Measurements from ENCODE around the gene CAMK2N1. TPM values are rescaled to one million over a fixed set of nuclear protein-coding genes. Genes with fewer than 3 reads are reported as not detected.

Gene CAMK2N1
- total and polyA plus RNA-seq, 2 of the 13 experiments (the other 11 are each of a cell fraction or from before 2014, with no cell fraction given), result 38.0 to 38.6 TPM

DNA sequence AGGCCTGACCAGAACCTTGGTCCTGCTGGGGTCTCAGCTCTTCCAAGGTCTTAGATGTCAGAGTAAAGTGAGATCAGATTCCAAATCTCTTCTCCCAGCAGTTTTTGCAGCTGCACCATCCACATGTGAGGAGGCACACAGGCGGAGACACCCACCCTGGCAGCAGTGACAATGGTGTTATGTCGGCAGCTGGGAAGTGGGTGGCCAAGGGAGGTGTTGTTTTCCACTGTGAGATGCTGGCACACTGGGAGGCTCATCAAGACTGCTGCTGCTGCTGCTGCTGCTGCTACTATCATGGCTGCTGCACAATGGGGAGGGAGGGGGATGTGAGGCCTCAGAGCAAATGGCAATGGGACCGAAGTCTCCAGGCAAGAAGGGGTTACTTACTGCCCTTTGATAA lies 23.6 kb downstream of the CAMK2N1 start (continued):
- TF ChIP-seq NFAT5 (CRISPR knock-in tag; IDR thresholded peaks at IDR 0.05) (no peak), MBNL3 (CRISPR knock-in tag; conservative IDR thresholded peaks at IDR 0.05) (no peak), KDM6A (CRISPR knock-in tag; IDR thresholded peaks at IDR 0.05; ENCODE audit: low read depth) (no peak), HNF4A (CRISPR knock-in tag; IDR thresholded peaks at IDR 0.05) (no peak)

DNA sequence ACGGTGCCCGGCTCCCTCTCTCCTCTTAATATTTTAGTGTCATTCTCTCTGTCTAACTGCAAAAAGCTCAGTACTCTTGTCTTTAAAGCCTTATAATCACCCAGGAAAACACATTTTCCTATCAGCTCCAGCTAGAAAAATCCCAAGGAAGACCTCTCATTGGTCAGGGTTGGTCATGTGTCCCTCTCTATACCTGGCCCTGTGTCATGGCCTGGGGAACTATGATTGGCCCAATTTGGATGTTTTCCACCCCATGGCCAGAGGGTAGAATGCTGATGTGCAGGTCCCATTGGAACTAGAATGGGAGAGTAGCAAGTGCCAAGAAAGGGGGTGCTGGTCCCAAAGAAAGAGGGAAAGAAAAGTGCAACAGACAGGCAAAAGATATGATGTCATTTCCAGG lies 27.3 kb downstream of the CAMK2N1 start:
- ATAC-seq, result no peak
- DNase-seq (ENCODE audit: low spot score), result no peak
- H3K36me3 ChIP-seq (replicated peaks in 1 of 2; ENCODE audit: control insufficient read depth in 1 of 2, insufficient read depth in 2 of 2, low read length in 2 of 2), result no peaks in the 10 kb centered on the region
- no peak overlapping the region for H2AFZ ChIP-seq (ENCODE audit: low read length)
- H3K9me3 ChIP-seq (ENCODE audit: low read length), result no peaks in the 10 kb centered on the region
- H3K79me2 ChIP-seq (ENCODE audit: insufficient read depth, low read length), result no peaks in the 10 kb centered on the region
- no TSS peak for BruUV-seq (replicated peaks)
- in situ Hi-C loops (cut with HindIII; ENCODE audit: extremely low pct_ligation_motif_present, low pct_unique_long_range_greater_than_20kb), result no loop called here
- WGBS (ENCODE audit: low lambda C conversion rate), result 98% methylated on average over 2 of the region's 2 CpGs
- H3K27me3 ChIP-seq (ENCODE audit: control insufficient read depth in 1 of 2, insufficient read depth in 2 of 2, low read length in 2 of 2), result no peaks in the 10 kb centered on the region
- no peak for FAIRE-seq
- intact Hi-C loops (cut with micrococcal nuclease; ENCODE audit: unreplicated experiment), result no loop called here
- H3K4me3 ChIP-seq (replicated peaks in 1 of 3; ENCODE audit: insufficient read depth in 1 of 3, low read depth in 2 of 3, low read length in 3 of 3), result no peak overlapping the region
- no peaks in the 10 kb centered on the region for H3K4me1 ChIP-seq (ENCODE audit: insufficient read depth, low read length)
- H3K27ac ChIP-seq (ENCODE audit: extremely low read length, insufficient read depth, low read length), result no peak overlapping the region
- H3K4me2 ChIP-seq (ENCODE audit: low read depth, low read length), result no peak overlapping the region
- POLR2A ChIA-PET, result no interaction called here
- H4K20me1 ChIP-seq (ENCODE audit: insufficient read depth, low read length), result no peaks in the 10 kb centered on the region
- no peak overlapping the region for H3K9ac ChIP-seq (ENCODE audit: insufficient read depth, low read depth, low read length)
- TF ChIP-seq TERF1 (CRISPR knock-in tag; IDR thresholded peaks at IDR 0.05) (no peak), ATF7 (IDR thresholded peaks at IDR 0.05) (peak; percentile 81), ATF7 (CRISPR knock-in tag; IDR thresholded peaks at IDR 0.05) (no peak)
- CTCF ChIA-PET (ENCODE audit: low intra/inter-chr PET ratio, low total read pairs), result no interaction called here
